NB4 (cell line): ENCODE measurements around the gene GMNC.

Source experiments
- DNase-seq: peaks from one replicate; pipeline ENCODE4 v3.0.0; 2010; ENCODE audit warnings: low read depth
- H3K4me3 ChIP-seq: one replicate; pipeline ENCODE4 v1.5.1; 2011; ENCODE audit warnings: mild to moderate bottlenecking, low read depth, low read length, moderate library complexity
- MYC ChIP-seq: IDR thresholded peaks from 2 replicates; pipeline ENCODE4 v1.6.1; 2011; ENCODE audit warnings: low read depth, low read length
- POLR2A ChIP-seq: IDR thresholded peaks from 2 replicates; pipeline ENCODE4 v1.6.1; 2011; ENCODE audit warnings: mild to moderate bottlenecking; ENCODE audit not compliant: insufficient read length; ENCODE audit errors: extremely low read depth
- TF ChIP-seq, protein P1 (sequence below): IDR thresholded peaks from 2 replicates; pipeline ENCODE4 v1.6.1; 2011; ENCODE audit warnings: low read depth, low read length
- TF ChIP-seq, protein P2 (sequence below): IDR thresholded peaks from one replicate; pipeline ENCODE4 v1.5.1; 2012; ENCODE audit warnings: low read depth, low read length

The GMNC gene

DNA sequence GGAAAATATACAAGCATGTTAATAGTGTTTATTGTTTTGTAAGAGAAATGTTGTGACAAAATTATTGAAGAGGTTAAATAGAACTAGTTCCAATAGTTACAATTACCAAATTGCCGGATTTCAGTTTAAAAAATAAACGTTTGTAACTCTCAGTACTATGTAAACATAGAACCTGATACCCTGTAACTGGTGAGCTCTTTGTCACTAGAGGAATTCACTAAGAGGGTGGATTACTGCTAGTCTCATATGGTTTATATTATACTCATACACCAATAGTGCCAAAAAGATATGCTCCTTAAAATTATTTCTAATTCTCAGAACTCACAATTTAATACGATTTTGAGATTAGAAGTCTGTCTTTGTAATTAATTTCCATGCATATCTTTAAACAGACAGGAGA, 7.6 kb upstream of the GMNC start:
- TF ChIP-seq, protein P1, sequence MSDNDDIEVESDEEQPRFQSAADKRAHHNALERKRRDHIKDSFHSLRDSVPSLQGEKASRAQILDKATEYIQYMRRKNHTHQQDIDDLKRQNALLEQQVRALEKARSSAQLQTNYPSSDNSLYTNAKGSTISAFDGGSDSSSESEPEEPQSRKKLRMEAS: no peak
- TF ChIP-seq MYC (no peak), POLR2A (no peak)
- TF ChIP-seq, protein P2, sequence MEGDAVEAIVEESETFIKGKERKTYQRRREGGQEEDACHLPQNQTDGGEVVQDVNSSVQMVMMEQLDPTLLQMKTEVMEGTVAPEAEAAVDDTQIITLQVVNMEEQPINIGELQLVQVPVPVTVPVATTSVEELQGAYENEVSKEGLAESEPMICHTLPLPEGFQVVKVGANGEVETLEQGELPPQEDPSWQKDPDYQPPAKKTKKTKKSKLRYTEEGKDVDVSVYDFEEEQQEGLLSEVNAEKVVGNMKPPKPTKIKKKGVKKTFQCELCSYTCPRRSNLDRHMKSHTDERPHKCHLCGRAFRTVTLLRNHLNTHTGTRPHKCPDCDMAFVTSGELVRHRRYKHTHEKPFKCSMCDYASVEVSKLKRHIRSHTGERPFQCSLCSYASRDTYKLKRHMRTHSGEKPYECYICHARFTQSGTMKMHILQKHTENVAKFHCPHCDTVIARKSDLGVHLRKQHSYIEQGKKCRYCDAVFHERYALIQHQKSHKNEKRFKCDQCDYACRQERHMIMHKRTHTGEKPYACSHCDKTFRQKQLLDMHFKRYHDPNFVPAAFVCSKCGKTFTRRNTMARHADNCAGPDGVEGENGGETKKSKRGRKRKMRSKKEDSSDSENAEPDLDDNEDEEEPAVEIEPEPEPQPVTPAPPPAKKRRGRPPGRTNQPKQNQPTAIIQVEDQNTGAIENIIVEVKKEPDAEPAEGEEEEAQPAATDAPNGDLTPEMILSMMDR: no peak
- DNase-seq: no peak
- no peak overlapping the region for H3K4me3 ChIP-seq

DNA sequence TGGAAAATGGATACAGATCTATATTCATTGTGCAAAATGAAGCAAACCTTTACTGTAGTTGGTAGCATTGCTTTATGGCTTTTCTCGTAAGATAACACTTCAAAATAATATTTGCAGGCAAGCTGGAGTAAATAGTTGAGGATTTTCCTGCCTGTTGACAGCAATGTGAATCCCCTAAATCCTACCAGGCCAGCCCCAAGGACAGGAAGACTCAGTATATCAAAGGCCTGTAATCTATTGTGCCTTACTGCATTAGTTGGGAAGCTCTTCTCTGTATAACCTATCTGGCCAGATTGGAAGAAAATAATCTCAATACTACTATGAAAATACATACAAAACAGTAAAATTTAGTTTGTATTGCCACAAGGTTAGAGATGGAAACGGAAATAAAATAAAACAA, 4.6 kb upstream of the GMNC start:
- no peak overlapping the region for H3K4me3 ChIP-seq
- TF ChIP-seq, protein P1: no peak
- TF ChIP-seq, protein P2: no peak
- TF ChIP-seq MYC: no peak
- TF ChIP-seq POLR2A: no peak
- no peak for DNase-seq

DNA sequence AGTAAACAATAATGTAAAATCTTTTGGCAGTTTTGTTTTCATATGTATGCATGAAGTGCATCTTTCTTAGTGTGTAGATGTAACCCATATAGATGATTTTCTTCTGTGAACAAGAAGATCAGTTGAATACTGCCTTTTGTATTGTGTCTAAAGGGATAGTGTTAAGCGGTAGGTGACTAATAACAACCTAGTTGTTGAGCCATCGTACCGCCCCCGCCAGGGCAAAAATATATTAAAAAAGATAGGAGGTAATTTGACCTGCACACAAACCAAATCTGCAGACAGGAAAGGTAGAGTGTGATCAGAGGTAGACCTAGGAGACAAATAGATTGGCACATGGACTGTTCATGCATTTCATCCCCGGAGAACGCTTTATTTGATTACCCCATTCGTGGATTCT, 3.3 kb upstream of the GMNC start:
- TF ChIP-seq, protein P2: no peak
- TF ChIP-seq, protein P1: no peak
- no peak for TF ChIP-seq POLR2A
- no peak overlapping the region for H3K4me3 ChIP-seq
- DNase-seq: no peak

DNA sequence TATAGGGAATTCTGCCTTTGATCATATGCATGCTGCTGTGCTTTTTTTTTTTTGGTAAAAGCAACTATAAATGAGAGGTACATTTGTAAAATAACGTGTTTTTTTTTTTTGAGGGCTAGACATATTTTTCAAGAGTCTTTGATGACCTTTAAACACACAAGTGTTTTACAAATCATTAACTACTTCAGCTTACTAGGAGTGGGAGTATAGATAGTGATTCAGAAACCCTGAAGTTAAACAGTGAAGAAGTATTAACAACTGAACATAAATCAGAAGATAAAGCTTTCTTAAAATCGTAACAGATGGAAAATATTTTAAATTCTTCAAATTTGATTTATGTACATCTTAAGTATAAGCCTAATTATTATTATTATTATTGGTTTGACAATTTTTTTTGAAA, 2.9 kb upstream of the GMNC start:
- no peak overlapping the region for H3K4me3 ChIP-seq
- no peak for TF ChIP-seq MYC
- TF ChIP-seq, protein P1: no peak
- TF ChIP-seq POLR2A: no peak
- no peak for DNase-seq

DNA sequence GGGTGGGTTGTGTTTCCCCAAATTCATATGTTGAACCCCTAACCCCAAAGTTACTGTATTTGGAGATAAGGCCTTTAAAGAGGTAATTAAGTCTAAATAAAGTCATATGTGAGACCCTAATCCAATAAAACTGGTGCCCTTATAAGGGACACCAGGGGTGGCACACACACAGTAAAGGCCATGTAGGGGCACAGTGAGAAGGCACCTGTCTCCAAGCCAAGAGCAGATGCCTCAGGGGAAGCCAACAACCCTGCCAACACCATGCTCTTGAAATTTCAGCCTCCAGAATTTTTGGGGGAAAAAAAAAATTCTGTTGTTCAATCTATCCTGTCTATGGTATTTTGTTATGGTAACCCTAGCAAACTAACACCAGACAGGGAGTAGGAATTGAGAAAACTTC, 1.5 kb upstream of the GMNC start:
- H3K4me3 ChIP-seq: no peak overlapping the region
- DNase-seq: no peak
- TF ChIP-seq, protein P1: no peak
- TF ChIP-seq, protein P2: no peak
- TF ChIP-seq MYC: no peak
- TF ChIP-seq POLR2A: no peak

DNA sequence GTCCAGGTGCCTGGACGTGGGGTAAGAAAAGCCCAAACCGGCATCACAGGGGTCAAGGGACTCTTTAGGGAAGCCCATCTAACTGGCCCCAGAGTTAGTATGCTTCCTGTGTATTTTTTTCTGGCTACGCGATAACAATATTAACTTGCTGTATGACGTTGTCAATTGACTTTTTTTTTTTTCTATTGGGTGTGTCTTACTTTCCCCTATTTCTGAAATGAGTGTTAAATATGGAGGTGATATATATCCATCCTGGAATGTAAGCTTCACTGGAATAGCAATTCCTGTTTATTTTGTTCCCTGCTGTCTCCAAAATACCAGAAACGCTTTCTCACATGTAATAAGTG, 598 bp upstream of the GMNC start:
- no peak for DNase-seq
- H3K4me3 ChIP-seq: no peak overlapping the region
- TF ChIP-seq, protein P1: no peak
- TF ChIP-seq MYC: no peak
- TF ChIP-seq, protein P2: no peak
- no peak for TF ChIP-seq POLR2A
